ENCODE data around the gene MKI67.
"Not testable (repeated sequence)": the region's sequence is repeated elsewhere in the genome, so short reads cannot be mapped to it uniquely, and the experiment has no call there.

Gene MKI67

DNA sequence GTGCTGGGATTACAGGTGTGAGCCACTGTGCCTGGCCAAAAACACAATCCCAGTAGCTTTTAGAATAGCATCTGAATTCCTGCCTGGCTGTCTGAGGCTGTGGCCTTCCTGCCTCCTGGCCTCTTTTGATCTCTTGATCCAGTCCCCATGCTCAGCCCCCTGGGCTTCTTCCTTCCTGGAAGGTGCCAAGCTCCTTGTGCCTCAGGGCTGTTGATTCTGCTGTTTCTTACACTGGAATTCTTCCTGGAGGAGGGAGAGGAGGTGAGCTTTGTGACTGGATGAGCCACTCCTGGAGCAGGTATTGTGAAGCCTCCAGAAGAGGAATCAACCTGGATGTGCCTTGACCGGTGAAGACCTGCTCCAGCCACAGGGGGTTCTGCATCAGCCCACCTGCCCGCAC is 17.3 kb upstream of the MKI67 start:
- H3K4ac ChIP-seq (ENCODE audit: low read length) = no peak overlapping the region
- DNase-seq (ENCODE audit: low spot score) = no peak
- H3K4me2 ChIP-seq (ENCODE audit: insufficient read depth, low read length, poor library complexity, severe bottlenecking) = no peak overlapping the region
- H3K27ac ChIP-seq (replicated peaks; ENCODE audit: low read length) = no peak overlapping the region
- H2BK12ac ChIP-seq (ENCODE audit: low read length) = no peak overlapping the region
- H3K79me1 ChIP-seq (ENCODE audit: low read depth, low read length) = no peaks in the 10 kb centered on the region
- H3K27me3 ChIP-seq (ENCODE audit: control insufficient read depth in 3 of 3, insufficient read depth in 3 of 3, low read depth in 1 of 3, low read length in 3 of 3) = peaks cover 0 to 24% (median 0%) of the 10 kb centered on the region in 3 experiments
- no peak overlapping the region for H3K4me3 ChIP-seq (ENCODE audit: low read length in 2 of 2)
- no peak overlapping the region for H2AFZ ChIP-seq (ENCODE audit: low read length)
- H3K9ac ChIP-seq (ENCODE audit: low read depth, low read length, poor library complexity) = no peak overlapping the region
- no peak overlapping the region for H3K14ac ChIP-seq (ENCODE audit: low read length)
- no peaks in the 10 kb centered on the region for H3K36me3 ChIP-seq (replicated peaks in 1 of 2; ENCODE audit: control insufficient read depth in 2 of 2, insufficient read depth in 2 of 2, low read length in 2 of 2)
- H2BK5ac ChIP-seq (ENCODE audit: low read length) = no peak overlapping the region
- no peak overlapping the region for H2BK15ac ChIP-seq (ENCODE audit: low read length)
- H3K9me3 ChIP-seq (replicated peaks in 1 of 2; ENCODE audit: control insufficient read depth in 2 of 2, insufficient read depth in 1 of 2, low read depth in 1 of 2, low read length in 2 of 2) = no peaks in the 10 kb centered on the region
- no peak overlapping the region for H2BK120ac ChIP-seq (ENCODE audit: low read depth, low read length)
- H4K91ac ChIP-seq (ENCODE audit: low read depth, low read length, poor library complexity) = no peak overlapping the region
- no peak overlapping the region for H3K23ac ChIP-seq (ENCODE audit: low read depth, low read length, poor library complexity)
- H4K8ac ChIP-seq (ENCODE audit: low read depth, low read length) = no peak overlapping the region
- H3K4me1 ChIP-seq (ENCODE audit: control insufficient read depth in 2 of 2, insufficient read depth in 1 of 2, low read depth in 1 of 2, low read length in 2 of 2) = no peaks in the 10 kb centered on the region
- no peak overlapping the region for H2AK5ac ChIP-seq (ENCODE audit: low read depth, low read length)
- no CpG with 5 or more reads among the region's 2 CpGs for WGBS, 2 donors (ENCODE audit: extremely low coverage in 2 of 2, insufficient read length in 2 of 2, insufficient replicate concordance in 1 of 2)
- no peak overlapping the region for H3K18ac ChIP-seq (ENCODE audit: low read length)

DNA sequence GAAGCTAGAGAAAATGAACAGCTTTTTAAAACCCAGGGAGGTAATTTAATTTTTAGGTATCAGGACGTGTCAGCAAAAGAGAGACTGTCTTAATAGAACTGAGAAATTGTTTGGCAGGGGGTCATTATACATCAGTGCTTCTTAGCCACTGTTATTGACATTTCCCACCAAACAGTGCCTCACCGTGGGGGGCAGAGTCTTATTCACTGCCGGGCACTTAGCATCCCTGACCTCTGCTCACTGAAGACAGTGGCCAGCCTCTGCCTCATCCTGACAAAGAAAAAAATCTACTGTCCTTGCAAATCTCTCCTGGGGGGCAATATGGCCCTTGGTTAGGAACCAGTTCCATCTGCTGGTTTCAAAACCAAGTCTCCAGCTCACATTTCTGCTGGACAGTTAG is 14.2 kb upstream of the MKI67 start:
- H4K8ac ChIP-seq (ENCODE audit: low read depth, low read length) = no peak overlapping the region
- H2BK12ac ChIP-seq (ENCODE audit: low read length) = no peak overlapping the region
- DNase-seq (ENCODE audit: low spot score) = no peak
- no peak overlapping the region for H4K91ac ChIP-seq (ENCODE audit: low read depth, low read length, poor library complexity)
- no peaks in the 10 kb centered on the region for H3K4me1 ChIP-seq (ENCODE audit: control insufficient read depth in 2 of 2, insufficient read depth in 1 of 2, low read depth in 1 of 2, low read length in 2 of 2)
- H2BK120ac ChIP-seq (ENCODE audit: low read depth, low read length) = no peak overlapping the region
- H2BK5ac ChIP-seq (ENCODE audit: low read length) = no peak overlapping the region
- H2BK15ac ChIP-seq (ENCODE audit: low read length) = no peak overlapping the region
- no peak overlapping the region for H3K9ac ChIP-seq (ENCODE audit: low read depth, low read length, poor library complexity)
- H3K4ac ChIP-seq (ENCODE audit: low read length) = no peak overlapping the region
- no peak overlapping the region for H3K18ac ChIP-seq (ENCODE audit: low read length)
- H3K4me2 ChIP-seq (ENCODE audit: insufficient read depth, low read length, poor library complexity, severe bottlenecking) = no peak overlapping the region
- no peak overlapping the region for H2AFZ ChIP-seq (ENCODE audit: low read length)
- no peak overlapping the region for H3K23ac ChIP-seq (ENCODE audit: low read depth, low read length, poor library complexity)
- no peaks in the 10 kb centered on the region for H3K79me1 ChIP-seq (ENCODE audit: low read depth, low read length)
- no peaks in the 10 kb centered on the region for H3K36me3 ChIP-seq (replicated peaks in 1 of 2; ENCODE audit: control insufficient read depth in 2 of 2, insufficient read depth in 2 of 2, low read length in 2 of 2)
- H3K9me3 ChIP-seq (replicated peaks in 1 of 2; ENCODE audit: control insufficient read depth in 2 of 2, insufficient read depth in 1 of 2, low read depth in 1 of 2, low read length in 2 of 2) = no peaks in the 10 kb centered on the region
- no peak overlapping the region for H3K14ac ChIP-seq (ENCODE audit: low read length)
- H2AK5ac ChIP-seq (ENCODE audit: low read depth, low read length) = no peak overlapping the region
- no peak overlapping the region for H3K4me3 ChIP-seq (ENCODE audit: low read length in 2 of 2)
- no CpG with 5 or more reads among the region's 3 CpGs for WGBS, 2 donors (ENCODE audit: extremely low coverage in 2 of 2, insufficient read length in 2 of 2, insufficient replicate concordance in 1 of 2)
- H3K27ac ChIP-seq (replicated peaks; ENCODE audit: low read length) = no peak overlapping the region
- peaks cover 0 to 16% (median 0%) of the 10 kb centered on the region in 3 experiments for H3K27me3 ChIP-seq (ENCODE audit: control insufficient read depth in 3 of 3, insufficient read depth in 3 of 3, low read depth in 1 of 3, low read length in 3 of 3)

DNA sequence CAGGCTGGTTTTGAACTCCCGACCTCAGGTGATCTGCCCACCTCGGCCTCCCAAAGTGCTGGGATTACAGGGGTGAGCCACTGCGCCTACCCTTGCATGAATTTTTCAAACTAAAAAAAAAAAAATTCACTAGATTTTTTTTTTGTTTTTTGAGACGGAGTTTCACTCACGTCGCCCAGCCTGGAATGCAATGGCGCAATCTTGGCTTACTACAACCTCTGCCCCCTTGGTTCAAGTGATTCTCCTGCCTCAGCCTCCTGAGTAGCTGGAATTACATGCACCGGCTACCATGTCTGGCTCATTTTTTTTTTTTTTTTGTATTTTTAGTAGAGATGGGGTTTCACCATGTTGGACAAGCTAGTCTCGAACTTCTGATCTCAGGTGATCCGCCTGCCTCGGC is 12.2 kb upstream of the MKI67 start:
- H2AFZ ChIP-seq (ENCODE audit: low read length); H2BK120ac ChIP-seq (ENCODE audit: low read depth, low read length); H3K79me1 ChIP-seq (ENCODE audit: low read depth, low read length); H2BK15ac ChIP-seq (ENCODE audit: low read length); H3K4me1 ChIP-seq (ENCODE audit: control insufficient read depth in 2 of 2, insufficient read depth in 1 of 2, low read depth in 1 of 2, low read length in 2 of 2); H3K27ac ChIP-seq (replicated peaks; ENCODE audit: low read length); H3K4me2 ChIP-seq (ENCODE audit: insufficient read depth, low read length, poor library complexity, severe bottlenecking); H2BK12ac ChIP-seq (ENCODE audit: low read length); H3K9me3 ChIP-seq (replicated peaks in 1 of 2; ENCODE audit: control insufficient read depth in 2 of 2, insufficient read depth in 1 of 2, low read depth in 1 of 2, low read length in 2 of 2); H3K4ac ChIP-seq (ENCODE audit: low read length); H3K4me3 ChIP-seq (ENCODE audit: low read length in 2 of 2); H2AK5ac ChIP-seq (ENCODE audit: low read depth, low read length); DNase-seq (ENCODE audit: low spot score); H3K14ac ChIP-seq (ENCODE audit: low read length); H3K9ac ChIP-seq (ENCODE audit: low read depth, low read length, poor library complexity); H2BK5ac ChIP-seq (ENCODE audit: low read length); H4K91ac ChIP-seq (ENCODE audit: low read depth, low read length, poor library complexity); H3K18ac ChIP-seq (ENCODE audit: low read length); H4K8ac ChIP-seq (ENCODE audit: low read depth, low read length); H3K36me3 ChIP-seq (replicated peaks in 1 of 2; ENCODE audit: control insufficient read depth in 2 of 2, insufficient read depth in 2 of 2, low read length in 2 of 2); H3K23ac ChIP-seq (ENCODE audit: low read depth, low read length, poor library complexity): not testable (repeated sequence)
- peaks cover 0 to 20% (median 0%) of the 10 kb centered on the region in 3 experiments for H3K27me3 ChIP-seq (ENCODE audit: control insufficient read depth in 3 of 3, insufficient read depth in 3 of 3, low read depth in 1 of 3, low read length in 3 of 3)
- WGBS, 2 donors (ENCODE audit: extremely low coverage in 2 of 2, insufficient read length in 2 of 2, insufficient replicate concordance in 1 of 2) = no CpG with 5 or more reads among the region's 11 CpGs

DNA sequence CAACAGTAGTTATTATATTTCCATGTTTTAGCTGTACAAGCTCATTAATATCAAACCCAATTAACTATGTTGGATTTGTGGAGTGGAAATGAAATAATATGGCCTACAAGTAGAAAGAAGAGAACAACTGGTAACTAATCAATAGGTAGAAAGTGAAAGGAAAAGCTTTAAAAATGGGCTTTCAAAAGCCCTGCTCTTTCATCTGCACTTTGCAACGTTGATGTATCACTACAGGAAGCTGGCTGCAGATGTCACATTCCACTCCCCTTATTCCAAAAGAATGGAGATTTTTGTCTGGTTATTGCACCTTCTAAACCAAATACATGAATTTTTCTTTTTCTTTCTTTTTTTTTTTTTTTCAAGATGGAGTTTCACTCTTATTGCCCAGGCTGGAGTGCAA is 11.7 kb upstream of the MKI67 start:
- Histone ChIP-seq H2AK5ac (ENCODE audit: low read depth, low read length) (no peak overlapping the region), H2BK12ac (ENCODE audit: low read length) (no peak overlapping the region), H3K36me3 (replicated peaks in 1 of 2; ENCODE audit: control insufficient read depth in 2 of 2, insufficient read depth in 2 of 2, low read length in 2 of 2) (no peaks in the 10 kb centered on the region), H3K9me3 (replicated peaks in 1 of 2; ENCODE audit: control insufficient read depth in 2 of 2, insufficient read depth in 1 of 2, low read depth in 1 of 2, low read length in 2 of 2) (no peaks in the 10 kb centered on the region), H3K9ac (ENCODE audit: low read depth, low read length, poor library complexity) (no peak overlapping the region), H3K27me3 (ENCODE audit: control insufficient read depth in 3 of 3, insufficient read depth in 3 of 3, low read depth in 1 of 3, low read length in 3 of 3) (peaks cover 0 to 20% (median 0%) of the 10 kb centered on the region in 3 experiments), H3K14ac (ENCODE audit: low read length) (no peak overlapping the region), H3K79me1 (ENCODE audit: low read depth, low read length) (no peaks in the 10 kb centered on the region), H3K27ac (replicated peaks; ENCODE audit: low read length) (no peak overlapping the region), H4K8ac (ENCODE audit: low read depth, low read length) (no peak overlapping the region), H3K4ac (ENCODE audit: low read length) (no peak overlapping the region), H3K4me3 (ENCODE audit: low read length in 2 of 2) (no peak overlapping the region), H3K4me2 (ENCODE audit: insufficient read depth, low read length, poor library complexity, severe bottlenecking) (no peak overlapping the region), H2BK15ac (ENCODE audit: low read length) (no peak overlapping the region), H3K4me1 (ENCODE audit: control insufficient read depth in 2 of 2, insufficient read depth in 1 of 2, low read depth in 1 of 2, low read length in 2 of 2) (no peaks in the 10 kb centered on the region), H2BK5ac (ENCODE audit: low read length) (no peak overlapping the region), H3K23ac (ENCODE audit: low read depth, low read length, poor library complexity) (no peak overlapping the region), H2BK120ac (ENCODE audit: low read depth, low read length) (no peak overlapping the region), H2AFZ (ENCODE audit: low read length) (no peak overlapping the region), H3K18ac (ENCODE audit: low read length) (no peak overlapping the region), H4K91ac (ENCODE audit: low read depth, low read length, poor library complexity) (no peak overlapping the region)
- WGBS, 2 donors (ENCODE audit: extremely low coverage in 2 of 2, insufficient read length in 2 of 2, insufficient replicate concordance in 1 of 2) = no CpG with 5 or more reads among the region's 1 CpG
- no peak for DNase-seq (ENCODE audit: low spot score)
